Activated T-helper 1 cell treated with Interleukin-2 at 50 U/mL for 16 hours (primary cell): ENCODE data around the gene SFT2D1.

ENCODE experiments used
- DNase-seq: peaks from one replicate; pipeline ENCODE4 v3.0.0-alpha.2; 2020; ENCODE audit warnings: low read depth

Gene SFT2D1

DNA sequence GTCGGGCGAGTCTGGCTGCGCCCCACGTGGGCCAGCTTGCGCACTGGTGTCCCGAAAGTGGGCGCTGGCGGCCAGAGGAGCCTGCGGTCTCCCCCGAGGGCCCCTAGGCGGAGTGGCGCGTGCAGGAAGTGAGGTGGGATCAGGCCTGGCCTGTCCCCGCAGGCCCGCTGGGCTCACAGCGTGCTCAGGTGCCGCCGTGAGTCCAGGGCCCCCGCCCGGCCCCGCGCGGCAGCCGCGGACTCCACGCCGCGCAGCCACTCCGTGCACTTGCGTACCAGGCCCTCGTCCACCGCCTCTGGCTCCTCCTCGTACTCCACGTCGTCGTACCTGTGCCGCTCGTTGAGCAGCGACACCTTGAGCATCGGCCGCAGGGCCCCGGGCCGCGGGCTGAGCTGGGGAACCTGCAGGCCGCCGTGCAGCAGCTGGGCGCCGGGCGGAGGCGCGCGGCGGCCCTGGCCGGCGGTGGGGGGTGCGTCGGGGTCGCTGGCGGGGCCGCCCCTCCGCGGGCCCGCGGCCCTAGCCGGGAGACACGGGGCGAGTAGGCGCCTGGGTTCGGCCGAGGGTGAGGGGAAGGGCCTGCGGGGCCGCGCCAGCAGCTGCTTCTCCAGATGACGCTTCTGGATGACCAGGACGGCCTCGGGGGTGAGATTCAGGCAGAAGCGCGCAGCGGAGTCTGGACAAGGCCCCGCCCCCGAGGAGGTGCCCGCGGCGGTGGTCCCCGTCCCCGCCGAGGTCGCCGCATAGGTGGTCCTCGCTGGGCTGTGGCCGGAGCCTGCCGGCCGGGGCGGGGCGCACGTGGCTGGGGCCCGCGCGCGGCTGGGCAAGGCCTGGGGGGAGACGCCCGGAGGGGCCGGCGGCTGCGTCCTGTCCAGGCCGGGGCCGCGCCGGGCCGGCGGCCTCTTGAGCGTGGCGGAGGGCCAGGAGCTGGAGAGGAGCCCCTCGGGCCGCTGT, 35.0 kb downstream of the SFT2D1 start:
- DNase-seq, result no peak

DNA sequence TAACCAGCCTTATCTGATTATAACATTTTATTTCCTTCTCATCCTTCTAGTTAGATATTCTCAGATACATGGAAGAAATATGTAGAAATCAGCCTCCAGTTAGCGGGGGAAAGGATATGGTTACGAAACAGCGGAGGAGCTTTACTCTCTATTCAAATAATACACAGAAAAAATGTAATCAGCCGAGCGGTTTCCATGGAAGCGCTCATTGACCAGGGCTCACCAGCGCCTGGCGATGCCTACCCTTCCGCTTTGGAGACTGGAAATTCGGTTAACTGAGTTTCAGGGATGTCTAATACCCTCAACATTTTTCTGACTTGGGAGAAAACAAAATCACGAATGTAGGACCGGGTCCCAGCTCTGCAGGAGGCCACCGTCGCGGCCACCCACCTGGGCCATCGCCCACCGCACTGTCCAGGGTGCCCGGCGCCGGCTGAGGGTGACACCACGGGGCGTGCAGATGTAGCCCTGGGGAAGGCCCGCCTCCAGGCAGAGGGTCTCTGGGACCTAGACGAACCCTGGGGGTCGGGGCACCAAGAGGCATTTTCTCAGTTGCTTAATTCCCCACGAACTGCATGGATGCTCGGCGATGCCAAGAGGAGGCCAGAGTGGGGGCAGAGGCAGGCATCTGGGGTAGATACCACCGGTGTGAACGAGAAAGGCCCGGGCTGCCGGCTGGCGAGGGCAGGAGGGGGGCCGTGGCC, 35.8 kb downstream of the SFT2D1 start:
- DNase-seq, result no peak

DNA sequence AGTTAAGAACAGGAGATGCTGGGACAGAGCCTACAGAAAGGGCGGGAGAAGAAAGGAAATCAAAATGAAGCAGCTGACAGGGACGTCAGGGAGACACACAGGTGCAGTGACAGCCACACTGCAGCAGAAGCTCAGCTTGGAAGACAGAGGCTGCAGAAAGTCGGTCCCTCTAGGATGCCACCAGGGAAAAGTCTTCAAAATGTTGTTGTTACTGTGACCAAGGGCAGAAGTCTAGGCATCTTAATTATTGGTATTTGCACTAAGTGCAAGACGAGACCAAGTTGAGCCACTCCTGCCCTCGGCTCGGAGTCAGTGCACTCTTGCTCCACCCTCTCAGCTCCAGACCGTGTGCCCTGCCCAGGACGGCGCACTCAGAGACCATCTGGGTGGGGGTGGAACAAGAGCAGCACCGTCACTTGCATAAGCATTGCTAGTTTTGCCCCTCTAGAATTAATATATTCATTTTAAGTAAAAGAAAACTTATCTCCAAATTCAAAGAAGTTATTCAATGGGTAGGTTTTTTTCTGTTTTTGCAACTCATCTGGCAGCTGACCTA, 36.7 kb downstream of the SFT2D1 start:
- DNase-seq, result no peak

DNA sequence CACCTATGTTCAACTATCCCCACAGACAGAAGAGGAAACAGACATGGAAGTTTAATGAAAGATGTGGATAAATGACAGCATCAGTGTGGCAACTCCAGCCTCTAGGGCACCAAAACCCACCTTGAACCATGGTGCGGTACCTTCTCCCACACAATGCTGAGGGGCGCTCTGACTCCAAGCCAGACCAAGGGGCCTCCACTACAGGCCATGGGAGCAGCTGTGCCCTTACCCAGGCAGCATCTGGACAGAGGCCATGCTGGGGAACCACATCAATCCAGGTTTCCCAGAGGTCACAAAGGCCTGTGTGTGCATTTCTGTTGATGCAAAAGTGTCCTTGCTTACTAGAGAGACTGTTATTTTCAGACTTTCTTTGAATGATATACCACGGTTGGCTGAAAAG, 38.2 kb downstream of the SFT2D1 start:
- DNase-seq, result no peak

- no peak for DNase-seq
These were observed 40.5 kb downstream of the SFT2D1 start for GRCh38 chr6:166301611-166302529.

GRCh38 chr6:166300357-166300987, 41.9 kb downstream of the SFT2D1 start:
- no peak for DNase-seq

DNA sequence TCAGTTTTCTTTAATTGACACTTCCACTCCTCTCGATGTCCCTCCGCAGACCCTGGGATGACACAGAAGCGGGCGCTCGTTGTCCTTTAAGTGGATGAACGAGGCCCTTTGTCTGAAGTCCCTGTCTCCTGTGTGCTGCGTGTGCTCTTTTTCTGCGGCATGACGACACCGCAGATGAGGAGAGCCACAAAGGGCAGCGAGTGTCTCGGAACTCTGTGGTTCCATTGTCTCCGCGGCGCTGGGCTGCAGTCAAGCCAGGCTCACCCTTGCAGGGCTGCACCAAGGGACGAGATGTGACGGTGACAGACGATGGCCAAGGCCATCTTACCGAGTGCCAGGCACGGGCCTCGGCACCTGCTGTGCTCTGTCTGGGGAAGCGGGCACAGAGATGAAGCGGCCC, 44.7 kb downstream of the SFT2D1 start:
- no peak for DNase-seq

- DNase-seq, result no peak
These were observed 46.1 kb downstream of the SFT2D1 start for GRCh38 chr6:166296035-166296883.

GRCh38 chr6:166293731-166294584, 48.4 kb downstream of the SFT2D1 start:
- DNase-seq, result no peak

- DNase-seq, result no peak
These were observed 52.9 kb downstream of the SFT2D1 start for GRCh38 chr6:166289207-166290060.

DNA sequence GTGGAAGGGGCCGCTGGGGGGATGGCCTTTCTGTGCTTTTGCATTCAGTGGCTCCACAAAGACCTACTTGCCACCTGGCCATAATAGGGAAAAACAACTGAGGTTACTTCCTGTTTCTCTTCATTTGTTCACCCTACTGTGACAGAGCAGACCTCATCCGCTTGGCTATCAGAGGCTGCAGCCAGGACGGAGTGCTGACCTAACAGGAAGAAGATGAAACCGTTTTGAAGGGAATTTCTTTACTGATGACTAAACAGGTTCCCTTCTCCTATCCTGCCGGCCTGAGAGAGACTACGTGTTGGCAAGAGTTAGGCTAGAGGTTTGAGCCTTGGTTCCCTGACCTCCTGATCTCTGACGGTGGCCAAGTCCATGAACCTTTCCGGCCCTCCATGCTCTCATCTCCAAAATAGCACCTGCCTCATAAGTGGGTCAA, 55.5 kb downstream of the SFT2D1 start:
- no peak for DNase-seq

- DNase-seq, result no peak
These were observed 57.1 kb downstream of the SFT2D1 start for GRCh38 chr6:166285233-166285632.

GRCh38 chr6:166284640-166285039, 57.7 kb downstream of the SFT2D1 start:
- no peak for DNase-seq

- no peak for DNase-seq
These were observed 59.8 kb downstream of the SFT2D1 start for GRCh38 chr6:166282394-166283032.

- no peak for DNase-seq
These were observed 61.2 kb downstream of the SFT2D1 start for GRCh38 chr6:166281104-166281503.

GRCh38 chr6:166279393-166279679, 63.0 kb downstream of the SFT2D1 start:
- no peak for DNase-seq

- no peak for DNase-seq
These were observed 63.6 kb downstream of the SFT2D1 start for GRCh38 chr6:166278579-166279392.
